ENCODE measurements around the gene MYDGF. TPM values are rescaled to one million over a fixed set of nuclear protein-coding genes. Genes with fewer than 3 reads are reported as not detected.

Gene MYDGF
- total RNA-seq, 1 donor from 2014 or later = 131 TPM

DNA sequence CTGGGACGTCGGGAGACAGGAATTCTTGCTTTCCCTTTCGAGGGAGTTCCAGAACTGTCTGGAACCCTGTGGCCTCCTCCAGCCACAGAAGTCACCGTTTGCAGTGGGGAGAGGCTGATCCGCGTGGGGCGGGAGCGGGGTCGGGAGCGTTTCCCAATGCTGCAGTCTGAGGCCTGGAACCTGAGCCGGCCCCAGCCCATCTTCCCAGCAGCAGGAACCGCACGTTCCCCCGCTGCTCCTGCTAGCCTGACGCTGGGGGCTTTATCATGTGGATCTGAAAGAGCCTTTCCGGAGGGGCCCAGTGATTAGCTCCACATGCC lies 40.1 kb upstream of the MYDGF start:
- no peak for DNase-seq (ENCODE audit: low read depth)
- Mint-ChIP-seq H3K4me3 (ENCODE audit: unreplicated experiment) (no peak overlapping the region), H3K4me1 (ENCODE audit: low read depth, unreplicated experiment) (peaks cover 8% of the 10 kb centered on the region), H3K36me3 (ENCODE audit: low read depth, unreplicated experiment) (peaks cover 21% of the 10 kb centered on the region), H3K9me3 (ENCODE audit: unreplicated experiment) (no peaks in the 10 kb centered on the region), H3K27ac (ENCODE audit: unreplicated experiment) (no peak overlapping the region), H3K27me3 (ENCODE audit: low read depth, unreplicated experiment) (no peaks in the 10 kb centered on the region)
- Histone ChIP-seq H3K4me2 (ENCODE audit: low read length) (no peak overlapping the region), H2AFZ (ENCODE audit: low read depth, low read length) (no peak overlapping the region), H3K4me3 (ENCODE audit: insufficient read depth, low read depth, low read length) (no peak overlapping the region), H3K9me3 (ENCODE audit: insufficient read depth, low read depth, low read length) (no peaks in the 10 kb centered on the region), H3K27me3 (ENCODE audit: insufficient read depth, low read length) (no peaks in the 10 kb centered on the region), H3K4me1 (ENCODE audit: insufficient read depth, low read length) (peaks cover 39% of the 10 kb centered on the region), H3K79me2 (ENCODE audit: insufficient read depth, low read length) (peaks cover 59% of the 10 kb centered on the region), H4K20me1 (ENCODE audit: insufficient read depth, low read length) (no peaks in the 10 kb centered on the region), H3K36me3 (ENCODE audit: insufficient read depth, low read length) (peaks cover 40% of the 10 kb centered on the region), H3K27ac (ENCODE audit: low read depth, low read length) (no peak overlapping the region), H3K9ac (ENCODE audit: low read length) (no peak overlapping the region)
- TF ChIP-seq, protein P1, sequence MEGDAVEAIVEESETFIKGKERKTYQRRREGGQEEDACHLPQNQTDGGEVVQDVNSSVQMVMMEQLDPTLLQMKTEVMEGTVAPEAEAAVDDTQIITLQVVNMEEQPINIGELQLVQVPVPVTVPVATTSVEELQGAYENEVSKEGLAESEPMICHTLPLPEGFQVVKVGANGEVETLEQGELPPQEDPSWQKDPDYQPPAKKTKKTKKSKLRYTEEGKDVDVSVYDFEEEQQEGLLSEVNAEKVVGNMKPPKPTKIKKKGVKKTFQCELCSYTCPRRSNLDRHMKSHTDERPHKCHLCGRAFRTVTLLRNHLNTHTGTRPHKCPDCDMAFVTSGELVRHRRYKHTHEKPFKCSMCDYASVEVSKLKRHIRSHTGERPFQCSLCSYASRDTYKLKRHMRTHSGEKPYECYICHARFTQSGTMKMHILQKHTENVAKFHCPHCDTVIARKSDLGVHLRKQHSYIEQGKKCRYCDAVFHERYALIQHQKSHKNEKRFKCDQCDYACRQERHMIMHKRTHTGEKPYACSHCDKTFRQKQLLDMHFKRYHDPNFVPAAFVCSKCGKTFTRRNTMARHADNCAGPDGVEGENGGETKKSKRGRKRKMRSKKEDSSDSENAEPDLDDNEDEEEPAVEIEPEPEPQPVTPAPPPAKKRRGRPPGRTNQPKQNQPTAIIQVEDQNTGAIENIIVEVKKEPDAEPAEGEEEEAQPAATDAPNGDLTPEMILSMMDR (IDR thresholded peaks at IDR 0.05; ENCODE audit: insufficient read depth, low read depth, low read length) = no peak
- no peak for TF ChIP-seq EZH2 (IDR thresholded peaks at IDR 0.05; ENCODE audit: insufficient read depth, low read length)
- no peak for FAIRE-seq

DNA sequence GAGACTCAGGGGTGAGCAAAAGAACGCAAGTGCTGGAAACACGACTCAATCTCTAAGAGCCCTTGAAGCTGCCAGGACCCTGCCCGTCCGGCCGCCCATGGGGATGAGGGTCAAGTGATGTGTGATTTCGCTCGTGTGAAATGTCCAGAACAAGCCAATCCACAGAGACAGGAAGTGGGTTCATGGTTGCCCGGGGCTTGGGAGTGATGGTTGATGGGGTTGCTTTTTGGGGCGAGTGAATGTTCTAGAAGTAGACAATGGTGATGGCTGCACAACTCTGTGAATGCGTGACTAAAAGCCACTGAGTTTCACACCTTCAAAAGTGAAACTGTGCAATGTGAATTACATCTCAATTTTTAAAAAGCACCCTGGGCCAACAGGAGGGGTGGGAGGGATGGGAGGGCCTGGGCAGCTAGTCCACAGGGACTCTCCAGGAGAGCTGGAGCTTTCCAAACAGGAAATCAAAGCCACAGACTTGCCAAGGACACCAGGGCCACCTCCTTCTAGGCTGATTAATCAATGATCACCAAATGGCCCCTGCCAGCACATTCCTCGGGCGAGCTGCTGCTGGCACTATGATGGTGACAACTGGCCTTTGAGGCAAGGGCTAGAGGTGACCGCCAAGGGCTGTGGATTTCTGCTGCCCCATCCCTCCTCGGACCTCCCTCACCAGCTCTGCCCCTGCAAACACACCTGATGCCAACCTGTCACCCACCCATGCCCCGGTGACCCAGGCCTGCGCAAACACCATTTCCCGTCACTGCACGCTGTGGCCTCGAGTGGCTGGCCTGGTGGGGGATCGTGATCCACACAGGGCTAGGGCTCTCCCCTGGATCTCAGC lies 39.5 kb upstream of the MYDGF start:
- DNase-seq (ENCODE audit: low read depth) = no peak
- H3K4me3 ChIP-seq (ENCODE audit: insufficient read depth, low read depth, low read length) = no peak overlapping the region
- H3K9me3 ChIP-seq (ENCODE audit: insufficient read depth, low read depth, low read length) = no peaks in the 10 kb centered on the region
- Mint-ChIP-seq H3K4me1 (ENCODE audit: low read depth, unreplicated experiment) (peaks cover 7% of the 10 kb centered on the region), H3K27me3 (ENCODE audit: low read depth, unreplicated experiment) (no peaks in the 10 kb centered on the region), H3K36me3 (ENCODE audit: low read depth, unreplicated experiment) (peaks cover 18% of the 10 kb centered on the region), H3K9me3 (ENCODE audit: unreplicated experiment) (no peaks in the 10 kb centered on the region), H3K4me3 (ENCODE audit: unreplicated experiment) (peak overlapping the region; percentile 40), H3K27ac (ENCODE audit: unreplicated experiment) (peak overlapping the region; percentile 83)
- no peak overlapping the region for H2AFZ ChIP-seq (ENCODE audit: low read depth, low read length)
- H3K4me2 ChIP-seq (ENCODE audit: low read length) = peak overlapping the region; percentile 12
- H3K36me3 ChIP-seq (ENCODE audit: insufficient read depth, low read length) = peaks cover 42% of the 10 kb centered on the region
- no peaks in the 10 kb centered on the region for H3K27me3 ChIP-seq (ENCODE audit: insufficient read depth, low read length)
- peaks cover 56% of the 10 kb centered on the region for H3K79me2 ChIP-seq (ENCODE audit: insufficient read depth, low read length)
- peak overlapping the region; percentile 28 for H3K9ac ChIP-seq (ENCODE audit: low read length)
- FAIRE-seq = no peak
- H3K4me1 ChIP-seq (ENCODE audit: insufficient read depth, low read length) = peaks cover 38% of the 10 kb centered on the region
- no peaks in the 10 kb centered on the region for H4K20me1 ChIP-seq (ENCODE audit: insufficient read depth, low read length)
- TF ChIP-seq EZH2 (IDR thresholded peaks at IDR 0.05; ENCODE audit: insufficient read depth, low read length) = no peak
- H3K27ac ChIP-seq (ENCODE audit: low read depth, low read length) = no peak overlapping the region

DNA sequence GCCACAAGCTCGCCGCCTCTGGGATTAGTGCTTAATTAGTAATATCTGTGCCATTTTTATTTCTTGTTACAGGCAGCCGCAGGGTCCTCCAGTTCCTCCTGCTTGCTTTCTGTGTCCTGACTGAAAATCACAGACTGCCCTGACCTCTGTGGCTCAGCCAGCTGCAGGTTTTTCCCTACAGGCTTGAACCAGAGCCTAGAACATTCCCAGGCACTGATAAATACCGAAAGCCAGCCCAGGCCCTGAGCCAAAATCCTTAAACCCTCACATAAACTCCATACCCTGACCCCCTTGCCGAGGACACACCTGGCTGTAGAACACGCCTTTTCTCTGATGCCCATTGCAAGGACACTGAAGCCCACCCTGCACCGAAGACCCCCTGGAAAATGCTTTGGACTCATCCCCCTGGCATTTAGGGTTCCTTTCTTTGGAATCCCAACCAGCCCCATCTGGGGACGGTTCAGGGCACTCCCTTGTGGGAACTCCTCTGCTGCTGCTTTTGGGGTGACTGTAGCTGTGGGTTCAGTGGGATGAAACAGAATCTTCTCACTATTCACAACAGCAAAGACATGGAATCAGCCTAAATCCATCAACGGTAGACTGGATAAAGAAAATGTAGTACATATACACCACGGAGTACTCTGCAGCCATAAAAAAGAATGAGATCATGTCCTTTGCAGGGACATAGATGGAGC lies 38.0 kb upstream of the MYDGF start:
- Mint-ChIP-seq H3K9me3 (ENCODE audit: unreplicated experiment) (no peaks in the 10 kb centered on the region), H3K27ac (ENCODE audit: unreplicated experiment) (no peak overlapping the region), H3K4me3 (ENCODE audit: unreplicated experiment) (no peak overlapping the region), H3K27me3 (ENCODE audit: low read depth, unreplicated experiment) (no peaks in the 10 kb centered on the region), H3K4me1 (ENCODE audit: low read depth, unreplicated experiment) (peaks cover 5% of the 10 kb centered on the region), H3K36me3 (ENCODE audit: low read depth, unreplicated experiment) (peaks cover 17% of the 10 kb centered on the region)
- Histone ChIP-seq H3K27me3 (ENCODE audit: insufficient read depth, low read length) (no peaks in the 10 kb centered on the region), H3K79me2 (ENCODE audit: insufficient read depth, low read length) (peaks cover 46% of the 10 kb centered on the region), H3K4me2 (ENCODE audit: low read length) (no peak overlapping the region), H3K4me3 (ENCODE audit: insufficient read depth, low read depth, low read length) (no peak overlapping the region), H3K9ac (ENCODE audit: low read length) (no peak overlapping the region), H4K20me1 (ENCODE audit: insufficient read depth, low read length) (no peaks in the 10 kb centered on the region), H3K4me1 (ENCODE audit: insufficient read depth, low read length) (peaks cover 24% of the 10 kb centered on the region), H3K27ac (ENCODE audit: low read depth, low read length) (no peak overlapping the region), H3K9me3 (ENCODE audit: insufficient read depth, low read depth, low read length) (no peaks in the 10 kb centered on the region), H2AFZ (ENCODE audit: low read depth, low read length) (no peak overlapping the region), H3K36me3 (ENCODE audit: insufficient read depth, low read length) (peaks cover 35% of the 10 kb centered on the region)
- DNase-seq (ENCODE audit: low read depth) = peak; percentile 69
- TF ChIP-seq, protein P1 (IDR thresholded peaks at IDR 0.05; ENCODE audit: insufficient read depth, low read depth, low read length) = no peak
- TF ChIP-seq EZH2 (IDR thresholded peaks at IDR 0.05; ENCODE audit: insufficient read depth, low read length) = no peak
- no peak for FAIRE-seq

All from astrocyte (in vitro differentiated cells and primary cell).